ENCODE data around the gene SOCS6.
"Not testable (repeated sequence)": the region's sequence is repeated elsewhere in the genome, so short reads cannot be mapped to it uniquely, and the experiment has no call there.

SOCS6 gene

GRCh38 chr18:70349316-70349715, 60.5 kb downstream of the SOCS6 start:
- no peaks in the 10 kb centered on the region for H3K36me3 ChIP-seq (ENCODE audit: control insufficient read depth, insufficient read depth, low read length)
- H3K27me3 ChIP-seq (ENCODE audit: control insufficient read depth, insufficient read depth, low read length) = no peaks in the 10 kb centered on the region
- H3K4me1 ChIP-seq (ENCODE audit: control insufficient read depth, insufficient read depth, low read length) = no peaks in the 10 kb centered on the region
- H3K4me3 ChIP-seq (ENCODE audit: low read length) = no peak overlapping the region
- no peak overlapping the region for H3K9ac ChIP-seq (ENCODE audit: low read length)
- no peaks in the 10 kb centered on the region for H3K9me3 ChIP-seq (ENCODE audit: control insufficient read depth, low read length)

- Histone ChIP-seq H3K36me3 (ENCODE audit: control insufficient read depth, insufficient read depth, low read length) (no peaks in the 10 kb centered on the region), H3K9ac (ENCODE audit: low read length) (no peak overlapping the region), H3K27me3 (ENCODE audit: control insufficient read depth, insufficient read depth, low read length) (no peaks in the 10 kb centered on the region), H3K9me3 (ENCODE audit: control insufficient read depth, low read length) (no peaks in the 10 kb centered on the region), H3K4me1 (ENCODE audit: control insufficient read depth, insufficient read depth, low read length) (peaks cover 8% of the 10 kb centered on the region), H3K4me3 (ENCODE audit: low read length) (no peak overlapping the region)
Observed at GRCh38 chr18:70354080-70354479, 65.2 kb downstream of the SOCS6 start.

- H3K9ac ChIP-seq (ENCODE audit: low read length) = no peak overlapping the region
- H3K4me3 ChIP-seq (ENCODE audit: low read length) = no peak overlapping the region
- no peaks in the 10 kb centered on the region for H3K9me3 ChIP-seq (ENCODE audit: control insufficient read depth, low read length)
- peaks cover 8% of the 10 kb centered on the region for H3K4me1 ChIP-seq (ENCODE audit: control insufficient read depth, insufficient read depth, low read length)
- H3K27me3 ChIP-seq (ENCODE audit: control insufficient read depth, insufficient read depth, low read length) = no peaks in the 10 kb centered on the region
- no peaks in the 10 kb centered on the region for H3K36me3 ChIP-seq (ENCODE audit: control insufficient read depth, insufficient read depth, low read length)
Observed at GRCh38 chr18:70354771-70355170, 65.9 kb downstream of the SOCS6 start.

- no peaks in the 10 kb centered on the region for H3K27me3 ChIP-seq (ENCODE audit: control insufficient read depth, insufficient read depth, low read length)
- H3K4me1 ChIP-seq (ENCODE audit: control insufficient read depth, insufficient read depth, low read length) = peaks cover 9% of the 10 kb centered on the region
- no peaks in the 10 kb centered on the region for H3K9me3 ChIP-seq (ENCODE audit: control insufficient read depth, low read length)
- no peak overlapping the region for H3K9ac ChIP-seq (ENCODE audit: low read length)
- no peak overlapping the region for H3K4me3 ChIP-seq (ENCODE audit: low read length)
- no peaks in the 10 kb centered on the region for H3K36me3 ChIP-seq (ENCODE audit: control insufficient read depth, insufficient read depth, low read length)
Observed at GRCh38 chr18:70355620-70356385, 67.0 kb downstream of the SOCS6 start.

GRCh38 chr18:70358105-70358406, 69.2 kb downstream of the SOCS6 start:
- not testable (repeated sequence) for H3K36me3 ChIP-seq (ENCODE audit: control insufficient read depth, insufficient read depth, low read length); H3K9ac ChIP-seq (ENCODE audit: low read length); H3K9me3 ChIP-seq (ENCODE audit: control insufficient read depth, low read length); H3K4me3 ChIP-seq (ENCODE audit: low read length); H3K27me3 ChIP-seq (ENCODE audit: control insufficient read depth, insufficient read depth, low read length)
- peaks cover 18% of the 10 kb centered on the region for H3K4me1 ChIP-seq (ENCODE audit: control insufficient read depth, insufficient read depth, low read length)

GRCh38 chr18:70359071-70359470, 70.2 kb downstream of the SOCS6 start:
- Histone ChIP-seq H3K4me1 (ENCODE audit: control insufficient read depth, insufficient read depth, low read length) (peaks cover 26% of the 10 kb centered on the region), H3K4me3 (ENCODE audit: low read length) (no peak overlapping the region), H3K9ac (ENCODE audit: low read length) (no peak overlapping the region), H3K9me3 (ENCODE audit: control insufficient read depth, low read length) (no peaks in the 10 kb centered on the region), H3K27me3 (ENCODE audit: control insufficient read depth, insufficient read depth, low read length) (no peaks in the 10 kb centered on the region), H3K36me3 (ENCODE audit: control insufficient read depth, insufficient read depth, low read length) (no peaks in the 10 kb centered on the region)

GRCh38 chr18:70362258-70362657, 73.4 kb downstream of the SOCS6 start:
- Histone ChIP-seq H3K4me3 (ENCODE audit: low read length) (no peak overlapping the region), H3K9me3 (ENCODE audit: control insufficient read depth, low read length) (no peaks in the 10 kb centered on the region), H3K9ac (ENCODE audit: low read length) (no peak overlapping the region), H3K36me3 (ENCODE audit: control insufficient read depth, insufficient read depth, low read length) (no peaks in the 10 kb centered on the region), H3K27me3 (ENCODE audit: control insufficient read depth, insufficient read depth, low read length) (no peaks in the 10 kb centered on the region), H3K4me1 (ENCODE audit: control insufficient read depth, insufficient read depth, low read length) (peaks cover 28% of the 10 kb centered on the region)

GRCh38 chr18:70363861-70364260, 75.0 kb downstream of the SOCS6 start:
- Histone ChIP-seq H3K36me3 (ENCODE audit: control insufficient read depth, insufficient read depth, low read length) (no peaks in the 10 kb centered on the region), H3K4me3 (ENCODE audit: low read length) (no peak overlapping the region), H3K9me3 (ENCODE audit: control insufficient read depth, low read length) (no peaks in the 10 kb centered on the region), H3K4me1 (ENCODE audit: control insufficient read depth, insufficient read depth, low read length) (peaks cover 20% of the 10 kb centered on the region), H3K9ac (ENCODE audit: low read length) (no peak overlapping the region), H3K27me3 (ENCODE audit: control insufficient read depth, insufficient read depth, low read length) (no peaks in the 10 kb centered on the region)

GRCh38 chr18:70365361-70365760, 76.5 kb downstream of the SOCS6 start:
- Histone ChIP-seq H3K9me3 (ENCODE audit: control insufficient read depth, low read length) (no peaks in the 10 kb centered on the region), H3K27me3 (ENCODE audit: control insufficient read depth, insufficient read depth, low read length) (no peaks in the 10 kb centered on the region), H3K9ac (ENCODE audit: low read length) (no peak overlapping the region), H3K4me1 (ENCODE audit: control insufficient read depth, insufficient read depth, low read length) (peaks cover 20% of the 10 kb centered on the region), H3K36me3 (ENCODE audit: control insufficient read depth, insufficient read depth, low read length) (no peaks in the 10 kb centered on the region), H3K4me3 (ENCODE audit: low read length) (no peak overlapping the region)

GRCh38 chr18:70366174-70366573, 77.3 kb downstream of the SOCS6 start:
- Histone ChIP-seq H3K9me3 (ENCODE audit: control insufficient read depth, low read length) (no peaks in the 10 kb centered on the region), H3K27me3 (ENCODE audit: control insufficient read depth, insufficient read depth, low read length) (no peaks in the 10 kb centered on the region), H3K9ac (ENCODE audit: low read length) (no peak overlapping the region), H3K36me3 (ENCODE audit: control insufficient read depth, insufficient read depth, low read length) (no peaks in the 10 kb centered on the region), H3K4me3 (ENCODE audit: low read length) (no peak overlapping the region), H3K4me1 (ENCODE audit: control insufficient read depth, insufficient read depth, low read length) (peaks cover 15% of the 10 kb centered on the region)

- Histone ChIP-seq H3K4me1 (ENCODE audit: control insufficient read depth, insufficient read depth, low read length) (peaks cover 10% of the 10 kb centered on the region), H3K9me3 (ENCODE audit: control insufficient read depth, low read length) (no peaks in the 10 kb centered on the region), H3K4me3 (ENCODE audit: low read length) (no peak overlapping the region), H3K9ac (ENCODE audit: low read length) (no peak overlapping the region), H3K27me3 (ENCODE audit: control insufficient read depth, insufficient read depth, low read length) (no peaks in the 10 kb centered on the region), H3K36me3 (ENCODE audit: control insufficient read depth, insufficient read depth, low read length) (no peaks in the 10 kb centered on the region)
Observed at GRCh38 chr18:70366670-70367069, 77.8 kb downstream of the SOCS6 start.

- H3K36me3 ChIP-seq (ENCODE audit: control insufficient read depth, insufficient read depth, low read length); H3K4me3 ChIP-seq (ENCODE audit: low read length); H3K9me3 ChIP-seq (ENCODE audit: control insufficient read depth, low read length); H3K27me3 ChIP-seq (ENCODE audit: control insufficient read depth, insufficient read depth, low read length); H3K9ac ChIP-seq (ENCODE audit: low read length); H3K4me1 ChIP-seq (ENCODE audit: control insufficient read depth, insufficient read depth, low read length): not testable (repeated sequence)
Observed at GRCh38 chr18:70367344-70367743, 78.5 kb downstream of the SOCS6 start.

GRCh38 chr18:70368903-70369302, 80.1 kb downstream of the SOCS6 start:
- H3K9ac ChIP-seq (ENCODE audit: low read length) = no peak overlapping the region
- no peak overlapping the region for H3K4me3 ChIP-seq (ENCODE audit: low read length)

More at GRCh38 chr18:70368903-70369302, 80.1 kb downstream of the SOCS6 start:
- Histone ChIP-seq H3K4me1 (ENCODE audit: control insufficient read depth, insufficient read depth, low read length) (peaks cover 3% of the 10 kb centered on the region), H3K9me3 (ENCODE audit: control insufficient read depth, low read length) (no peaks in the 10 kb centered on the region), H3K36me3 (ENCODE audit: control insufficient read depth, insufficient read depth, low read length) (no peaks in the 10 kb centered on the region), H3K27me3 (ENCODE audit: control insufficient read depth, insufficient read depth, low read length) (no peaks in the 10 kb centered on the region)

Data from mucosa of stomach (tissue), 1 donor.